CD4-positive, CD25-positive, alpha-beta regulatory T cell (primary cell): ENCODE results near the gene RGPD4. TPM values are rescaled to one million over a fixed set of nuclear protein-coding genes. Genes with fewer than 3 reads are reported as not detected.
"Not testable (repeated sequence)": the region's sequence is repeated elsewhere in the genome, so short reads cannot be mapped to it uniquely, and the experiment has no call there.

ENCODE experiments used
- ATAC-seq, 2 donors: fragments of 150-1000 bp; cut with Tn5 transposase; one replicate each; pipeline ENCODE4 v1.10.0; 2021; ENCODE audit warnings: low read depth in 2 of 2, moderate number of reproducible peaks in 2 of 2, moderate library complexity in 1 of 2
- DNase-seq, 3 donors: peaks; one replicate each; pipeline versions ENCODE4 v3.0.0 to v3.0.0-alpha.2; 2012 to 2022; ENCODE audit warnings: mixed read lengths in 1 of 3
- H3K27ac ChIP-seq: one replicate; pipeline ENCODE4 v1.7.0; 2013; ENCODE audit warnings: mild to moderate bottlenecking, low read length; ENCODE audit not compliant: insufficient read depth, poor library complexity, severe bottlenecking
- H3K27me3 ChIP-seq: one replicate; pipeline ENCODE4 v1.7.0; 2013; ENCODE audit warnings: low read length; ENCODE audit not compliant: control insufficient read depth, insufficient read depth
- H3K36me3 ChIP-seq: one replicate; pipeline ENCODE4 v1.7.0; 2013; ENCODE audit warnings: mild to moderate bottlenecking, low read length, moderate library complexity; ENCODE audit not compliant: control insufficient read depth, insufficient read depth
- H3K4me1 ChIP-seq: 2 replicates; pipeline ENCODE4 v1.7.0; 2013; ENCODE audit warnings: mild to moderate bottlenecking, low read length; ENCODE audit not compliant: insufficient read depth, control insufficient read depth, poor library complexity, severe bottlenecking
- H3K4me3 ChIP-seq: one replicate; pipeline ENCODE4 v1.7.0; 2013; ENCODE audit warnings: low read depth, mild to moderate bottlenecking, low read length, moderate library complexity
- H3K9me3 ChIP-seq, 2 experiments: 1 replicate in 1 of 2; 2 replicates in 1 of 2; pipeline ENCODE4 v1.7.0; 2013; ENCODE audit warnings: low read length in 2 of 2, mild to moderate bottlenecking in 1 of 2, moderate library complexity in 1 of 2; ENCODE audit not compliant: control insufficient read depth in 2 of 2
- H3K27ac Mint-ChIP-seq, 3 donors: one replicate each; pipeline ENCODE4 v1.8.0; 2020 to 2022; ENCODE audit warnings: mild to moderate bottlenecking in 3 of 3, mixed read lengths in 3 of 3, moderate library complexity in 2 of 3
- H3K27me3 Mint-ChIP-seq: one replicate; pipeline ENCODE4 v1.8.0; 2022; ENCODE audit warnings: mild to moderate bottlenecking, mixed read lengths
- H3K36me3 Mint-ChIP-seq: one replicate; pipeline ENCODE4 v1.8.0; 2020; ENCODE audit warnings: mixed read lengths
- H3K4me1 Mint-ChIP-seq, 4 donors: one replicate each; pipeline ENCODE4 v1.8.0; 2020 to 2022; ENCODE audit warnings: mixed read lengths in 4 of 4, mild to moderate bottlenecking in 1 of 4
- H3K4me3 Mint-ChIP-seq, 4 donors: one replicate each; pipeline ENCODE4 v1.8.0; 2020 to 2022; ENCODE audit warnings: mild to moderate bottlenecking in 4 of 4, mixed read lengths in 4 of 4, moderate library complexity in 3 of 4
- H3K9me3 Mint-ChIP-seq, 7 donors: one replicate each; pipeline ENCODE4 v1.8.0; 2020 to 2022; ENCODE audit warnings: mixed read lengths in 7 of 7, mild to moderate bottlenecking in 3 of 7, moderate library complexity in 2 of 7
- polyA plus RNA-seq, 4 donors: library from polyadenylated mRNA; unstranded; fragments of 300-500 nt; fragmentation: Illumina TruSeq; gene quantifications; one replicate each; pipeline ENCODE4 v1.2.3, GENCODE V29; 2021
- total RNA-seq: library from RNA; stranded (reverse); gene quantifications from one replicate; pipeline ENCODE4 v1.2.3, GENCODE V29; 2022

The RGPD4 gene
- total and polyA plus RNA-seq, 5 donors from 2014 or later: not detected

GRCh38 chr2:107825206-107825563 is 1.5 kb upstream of the RGPD4 start:
- H3K27me3 Mint-ChIP-seq: no peaks in the 10 kb centered on the region
- Histone ChIP-seq H3K4me1 (no peaks in the 10 kb centered on the region), H3K36me3 (no peaks in the 10 kb centered on the region), H3K27ac (no peak overlapping the region), H3K9me3 (no peaks in the 10 kb centered on the region), H3K4me3 (no peak overlapping the region), H3K27me3 (no peaks in the 10 kb centered on the region)
- ATAC-seq (no peak), DNase-seq (no peak)
- no peak overlapping the region for H3K4me3 Mint-ChIP-seq
- H3K36me3 Mint-ChIP-seq: no peaks in the 10 kb centered on the region
- H3K9me3 Mint-ChIP-seq: no peaks in the 10 kb centered on the region
- H3K27ac Mint-ChIP-seq: no peak overlapping the region
- H3K4me1 Mint-ChIP-seq: no peaks in the 10 kb centered on the region

- H3K4me3 ChIP-seq, H3K36me3 Mint-ChIP-seq, ATAC-seq, DNase-seq, H3K27ac Mint-ChIP-seq, H3K27me3 ChIP-seq, H3K4me3 Mint-ChIP-seq, H3K4me1 Mint-ChIP-seq, H3K27ac ChIP-seq, H3K9me3 ChIP-seq, H3K9me3 Mint-ChIP-seq, H3K27me3 Mint-ChIP-seq, H3K36me3 ChIP-seq, H3K4me1 ChIP-seq: not testable (repeated sequence)
Observed at GRCh38 chr2:107829514-107829913, 2.8 kb downstream of the RGPD4 start.

GRCh38 chr2:107833152-107833551 is 6.5 kb downstream of the RGPD4 start:
- not testable (repeated sequence) for H3K36me3 Mint-ChIP-seq, H3K27me3 Mint-ChIP-seq, H3K4me3 Mint-ChIP-seq, H3K27ac ChIP-seq, DNase-seq, H3K4me1 Mint-ChIP-seq, ATAC-seq, H3K27me3 ChIP-seq, H3K9me3 Mint-ChIP-seq, H3K4me1 ChIP-seq, H3K9me3 ChIP-seq, H3K4me3 ChIP-seq, H3K27ac Mint-ChIP-seq, H3K36me3 ChIP-seq

- H3K9me3 Mint-ChIP-seq, H3K27me3 ChIP-seq, H3K36me3 ChIP-seq, H3K4me1 ChIP-seq, H3K27ac ChIP-seq, H3K9me3 ChIP-seq, H3K36me3 Mint-ChIP-seq, H3K4me3 ChIP-seq, DNase-seq, H3K27ac Mint-ChIP-seq, H3K4me1 Mint-ChIP-seq, H3K27me3 Mint-ChIP-seq, ATAC-seq: not testable (repeated sequence)
- peak overlapping the region in 1 of 4 donors; percentile 15 for H3K4me3 Mint-ChIP-seq
Observed at GRCh38 chr2:107833618-107834017, 6.9 kb downstream of the RGPD4 start.

- H3K9me3 Mint-ChIP-seq, H3K27me3 Mint-ChIP-seq, H3K36me3 ChIP-seq, H3K4me3 ChIP-seq, H3K27ac ChIP-seq, H3K4me1 ChIP-seq, ATAC-seq, DNase-seq, H3K9me3 ChIP-seq, H3K4me3 Mint-ChIP-seq, H3K27ac Mint-ChIP-seq, H3K27me3 ChIP-seq, H3K4me1 Mint-ChIP-seq, H3K36me3 Mint-ChIP-seq: not testable (repeated sequence)
Observed at GRCh38 chr2:107916121-107916520, 89.4 kb downstream of the RGPD4 start.

GRCh38 chr2:107916696-107917370 is 90.1 kb downstream of the RGPD4 start:
- ATAC-seq, H3K36me3 Mint-ChIP-seq, H3K27me3 ChIP-seq, H3K9me3 ChIP-seq, H3K27ac Mint-ChIP-seq, H3K4me1 Mint-ChIP-seq, H3K9me3 Mint-ChIP-seq, H3K4me3 Mint-ChIP-seq, H3K4me1 ChIP-seq, H3K4me3 ChIP-seq, H3K36me3 ChIP-seq, H3K27ac ChIP-seq, H3K27me3 Mint-ChIP-seq: not testable (repeated sequence)
- peak in 1 of 3 donors; percentile 1 for DNase-seq

GRCh38 chr2:107927034-107927534 is 100.4 kb downstream of the RGPD4 start:
- H3K27me3 Mint-ChIP-seq: peaks cover 8% of the 10 kb centered on the region
- no peaks in the 10 kb centered on the region for H3K4me1 Mint-ChIP-seq
- no peak overlapping the region for H3K4me3 ChIP-seq
- H3K27ac Mint-ChIP-seq: no peak overlapping the region
- no peaks in the 10 kb centered on the region for H3K36me3 Mint-ChIP-seq
- peaks cover 2% of the 10 kb centered on the region for H3K27me3 ChIP-seq
- H3K4me1 ChIP-seq: no peaks in the 10 kb centered on the region
- H3K36me3 ChIP-seq: no peaks in the 10 kb centered on the region
- H3K27ac ChIP-seq: no peak overlapping the region
- ATAC-seq (no peak), DNase-seq (no peak)
- H3K4me3 Mint-ChIP-seq: no peak overlapping the region
- H3K9me3 Mint-ChIP-seq: no peaks in the 10 kb centered on the region
- H3K9me3 ChIP-seq: no peaks in the 10 kb centered on the region

GRCh38 chr2:107931412-107931811 is 104.7 kb downstream of the RGPD4 start:
- Histone ChIP-seq H3K36me3 (no peaks in the 10 kb centered on the region), H3K4me1 (no peaks in the 10 kb centered on the region), H3K27me3 (peaks cover 2% of the 10 kb centered on the region), H3K9me3 (no peaks in the 10 kb centered on the region), H3K27ac (no peak overlapping the region), H3K4me3 (no peak overlapping the region)
- DNase-seq (no peak), ATAC-seq (no peak)
- no peak overlapping the region for H3K27ac Mint-ChIP-seq
- H3K27me3 Mint-ChIP-seq: no peaks in the 10 kb centered on the region
- H3K36me3 Mint-ChIP-seq: no peaks in the 10 kb centered on the region
- no peaks in the 10 kb centered on the region for H3K4me1 Mint-ChIP-seq
- H3K9me3 Mint-ChIP-seq: peaks cover 0 to 1% (median 0%) of the 10 kb centered on the region in 7 donors
- no peak overlapping the region for H3K4me3 Mint-ChIP-seq
